Omental fat pad (tissue), 4 donors: Measurements from ENCODE around the gene SMIM10. TPM values are rescaled to one million over a fixed set of nuclear protein-coding genes. Genes with fewer than 3 reads are reported as not detected.
A peak's percentile ranks its signal among the peaks of the same experiment; 100 is the strongest.

ENCODE experiments used
- ATAC-seq: fragments of 150-250 bp; one replicate; pipeline ENCODE4 v1.9.1; 2016; ENCODE audit warnings: mild to moderate bottlenecking, moderate library complexity; ENCODE audit not compliant: low FRiP score
- DNase-seq: peaks from one replicate; pipeline ENCODE4 v3.0.0-alpha.2; 2019; ENCODE audit warnings: low spot score
- CTCF ChIP-seq, 3 donors: fragments of 450-650 bp; IDR thresholded peaks; one replicate each; pipeline ENCODE4 v1.5.1; 2016 to 2017; ENCODE audit warnings: antibody characterized with exemption in 3 of 3, mild to moderate bottlenecking in 3 of 3, moderate library complexity in 2 of 3
- total RNA-seq, 4 donors: library from RNA; depleted of rRNA; stranded (reverse); fragments of >200 nt; gene quantifications; one replicate each; pipeline ENCODE4 v1.1.0, GENCODE V29; 2016

Gene SMIM10
- total RNA-seq, 4 donors from 2014 or later = 3.5 to 9.3 (median 4.3) TPM

DNA sequence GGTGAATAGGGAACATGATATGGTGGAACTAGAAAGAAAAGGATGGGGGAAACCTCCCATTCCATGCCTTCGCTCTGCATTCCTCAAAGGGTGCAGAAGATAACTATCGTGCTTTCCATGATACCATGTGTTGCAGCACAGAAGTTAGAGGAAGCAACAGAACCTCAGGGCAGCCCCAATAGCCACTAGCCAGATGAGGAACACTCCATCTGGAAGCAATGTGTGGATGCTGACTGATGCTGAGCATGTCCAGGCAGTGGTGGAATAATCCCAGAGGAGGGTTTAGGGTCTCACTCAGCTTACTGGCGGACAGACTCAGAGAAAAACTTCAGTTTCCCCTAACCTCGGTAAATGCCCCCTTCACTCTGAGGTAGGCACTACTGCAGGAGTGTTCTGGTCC is 7.5 kb downstream of the SMIM10 start:
- no peak for DNase-seq
- TF ChIP-seq CTCF (IDR thresholded peaks at IDR 0.05) = no peak
- ATAC-seq = no peak

DNA sequence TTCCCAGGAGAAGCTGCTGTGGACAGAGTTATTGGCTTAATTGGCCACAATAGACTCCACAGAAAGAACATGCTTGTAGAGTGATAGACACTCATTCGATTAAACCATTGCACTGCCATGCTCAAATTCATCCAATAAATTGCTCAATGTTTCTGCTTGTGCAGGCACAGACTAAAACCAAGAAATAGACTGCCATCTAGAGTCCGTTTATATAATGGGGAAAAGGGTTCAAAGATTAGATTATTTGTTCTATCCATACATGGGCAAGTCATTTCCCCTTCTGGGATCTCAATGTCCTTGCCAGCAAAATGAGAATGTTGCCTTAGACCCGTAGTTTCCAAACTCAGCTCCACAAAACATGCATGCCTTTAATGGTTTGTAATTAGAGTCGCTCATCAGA is 8.7 kb downstream of the SMIM10 start:
- ATAC-seq (no peak), DNase-seq (no peak)
- TF ChIP-seq CTCF (IDR thresholded peaks at IDR 0.05) = no peak

DNA sequence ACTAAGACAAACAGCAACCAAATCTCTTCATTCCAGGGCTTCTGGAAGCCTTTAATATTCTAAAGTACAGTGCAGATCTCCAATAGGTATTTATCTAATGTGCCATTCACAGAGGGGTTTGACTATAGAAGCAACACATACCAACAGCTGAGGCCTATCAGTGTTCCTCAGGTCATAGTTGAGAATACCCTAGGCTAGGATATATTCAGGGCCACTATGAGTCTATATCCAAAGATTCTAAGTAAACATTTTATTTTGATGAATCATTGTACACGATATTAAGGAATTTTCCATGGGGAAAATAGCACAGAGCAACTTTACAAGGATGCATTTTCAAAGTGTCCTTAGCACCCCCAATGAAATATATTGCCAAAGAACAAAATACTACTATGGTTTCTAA is 9.7 kb downstream of the SMIM10 start:
- DNase-seq (no peak), ATAC-seq (no peak)

GRCh38 chrX:135003876-135004623 is 13.3 kb downstream of the SMIM10 start:
- peak; percentile 98 for ATAC-seq
- no peak for TF ChIP-seq CTCF (IDR thresholded peaks at IDR 0.05)

More for the DNA sequence above, 9.7 kb downstream of the SMIM10 start:
- TF ChIP-seq CTCF (IDR thresholded peaks at IDR 0.05) = no peak

DNA sequence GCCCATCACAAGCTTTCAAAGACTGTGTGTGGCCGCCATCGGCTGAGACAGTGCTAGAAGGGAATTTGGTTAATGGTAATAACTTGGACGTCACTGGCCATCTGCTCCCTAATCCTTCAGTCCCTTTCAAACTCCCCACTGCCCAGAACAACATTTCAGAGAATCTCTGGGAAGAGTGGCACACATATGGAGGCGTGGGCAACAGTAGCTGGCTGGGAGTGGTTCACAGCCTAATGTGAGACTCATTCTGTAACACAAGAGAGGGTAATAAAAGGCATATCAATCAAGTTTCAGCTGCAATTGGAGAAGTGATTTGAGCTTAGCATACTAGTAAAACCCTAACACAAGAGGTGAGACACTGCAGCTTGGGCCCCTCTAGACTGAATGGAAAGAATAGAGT is 15.4 kb downstream of the SMIM10 start:
- ATAC-seq (no peak), DNase-seq (no peak)
- TF ChIP-seq CTCF (IDR thresholded peaks at IDR 0.05) = no peak

More at GRCh38 chrX:135003876-135004623, 13.3 kb downstream of the SMIM10 start:
- DNase-seq = peak; percentile 73

DNA sequence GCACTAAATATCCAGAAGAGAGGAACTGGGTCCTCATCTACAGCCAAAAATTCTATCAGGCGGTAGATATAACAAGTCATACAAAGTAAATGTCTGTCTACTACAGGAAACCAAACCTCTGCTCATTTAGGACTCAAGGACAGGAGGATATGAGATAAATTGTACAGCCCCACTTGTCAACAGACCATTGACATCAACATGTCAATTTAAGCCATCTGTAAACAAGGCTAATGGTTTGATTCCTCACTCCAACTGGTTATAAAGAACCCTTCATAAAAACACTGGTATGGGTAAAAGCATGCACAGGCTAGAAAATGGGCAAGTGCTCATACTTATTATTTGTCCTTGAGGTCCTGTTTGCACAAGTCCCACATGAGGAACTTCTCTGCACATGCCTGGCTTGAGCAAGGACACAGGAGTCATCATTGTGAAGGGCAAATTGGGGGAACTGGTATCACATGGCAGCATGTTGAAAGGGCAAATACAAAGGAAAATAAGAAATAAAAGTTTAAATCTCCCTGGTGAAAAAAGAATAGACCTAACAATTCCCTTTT is 18.3 kb downstream of the SMIM10 start:
- TF ChIP-seq CTCF (IDR thresholded peaks at IDR 0.05) = no peak
- ATAC-seq (no peak), DNase-seq (no peak)

- no peak for DNase-seq
- TF ChIP-seq CTCF (IDR thresholded peaks at IDR 0.05) = no peak
- ATAC-seq = no peak
These were observed 19.0 kb downstream of the SMIM10 start for GRCh38 chrX:135009838-135010237.
